ENCODE results near the gene GABARAPL1.

The GABARAPL1 gene

DNA sequence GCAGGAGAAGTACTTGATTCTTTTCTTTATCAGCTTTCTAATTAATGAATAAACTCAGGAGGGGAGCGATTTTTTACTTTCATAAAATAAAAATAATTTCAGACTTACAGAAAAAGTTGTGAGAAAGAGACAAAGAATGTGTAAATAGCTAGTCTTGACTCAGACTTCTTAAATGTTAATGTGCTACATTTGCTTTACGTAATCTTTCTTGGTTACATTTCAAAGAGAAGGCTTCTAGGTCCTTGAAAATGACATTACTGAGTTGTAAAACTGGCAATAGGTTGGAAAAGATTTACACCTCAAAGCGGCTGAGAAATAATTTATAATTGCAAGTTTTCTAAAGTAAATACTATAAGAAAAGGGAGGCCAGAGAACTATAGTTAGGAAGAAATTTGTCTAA, 28.6 kb downstream of the GABARAPL1 start:
- no peaks in the 10 kb centered on the region for H3K9me2 ChIP-seq (replicated peaks; ENCODE audit: low read depth, low read length)
- no peak overlapping the region for H3K9ac ChIP-seq (ENCODE audit: low read depth, low read length, poor library complexity, severe bottlenecking)
- no peaks in the 10 kb centered on the region for H3K79me2 ChIP-seq (ENCODE audit: insufficient read depth, low read length)
- H3K9me3 ChIP-seq (ENCODE audit: insufficient read depth, low read depth, low read length), result no peaks in the 10 kb centered on the region
- peaks cover 34% of the 10 kb centered on the region for H3K4me1 ChIP-seq (ENCODE audit: insufficient read depth, low read length, poor library complexity, severe bottlenecking)
- no peaks in the 10 kb centered on the region for H3K27me3 ChIP-seq (ENCODE audit: insufficient read depth, low read length, poor library complexity, severe bottlenecking)
- no peaks in the 10 kb centered on the region for H3K36me3 ChIP-seq (ENCODE audit: insufficient read depth, low read length)
- H4K20me1 ChIP-seq (ENCODE audit: insufficient read depth, low read length, poor library complexity, severe bottlenecking), result no peaks in the 10 kb centered on the region
- H3K4me3 ChIP-seq (ENCODE audit: low read length, poor library complexity, severe bottlenecking), result no peak overlapping the region
- TF ChIP-seq, protein P1, sequence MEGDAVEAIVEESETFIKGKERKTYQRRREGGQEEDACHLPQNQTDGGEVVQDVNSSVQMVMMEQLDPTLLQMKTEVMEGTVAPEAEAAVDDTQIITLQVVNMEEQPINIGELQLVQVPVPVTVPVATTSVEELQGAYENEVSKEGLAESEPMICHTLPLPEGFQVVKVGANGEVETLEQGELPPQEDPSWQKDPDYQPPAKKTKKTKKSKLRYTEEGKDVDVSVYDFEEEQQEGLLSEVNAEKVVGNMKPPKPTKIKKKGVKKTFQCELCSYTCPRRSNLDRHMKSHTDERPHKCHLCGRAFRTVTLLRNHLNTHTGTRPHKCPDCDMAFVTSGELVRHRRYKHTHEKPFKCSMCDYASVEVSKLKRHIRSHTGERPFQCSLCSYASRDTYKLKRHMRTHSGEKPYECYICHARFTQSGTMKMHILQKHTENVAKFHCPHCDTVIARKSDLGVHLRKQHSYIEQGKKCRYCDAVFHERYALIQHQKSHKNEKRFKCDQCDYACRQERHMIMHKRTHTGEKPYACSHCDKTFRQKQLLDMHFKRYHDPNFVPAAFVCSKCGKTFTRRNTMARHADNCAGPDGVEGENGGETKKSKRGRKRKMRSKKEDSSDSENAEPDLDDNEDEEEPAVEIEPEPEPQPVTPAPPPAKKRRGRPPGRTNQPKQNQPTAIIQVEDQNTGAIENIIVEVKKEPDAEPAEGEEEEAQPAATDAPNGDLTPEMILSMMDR (conservative IDR thresholded peaks at IDR 0.05; ENCODE audit: low read length), result no peak
- TF ChIP-seq EZH2phosphoT487 (IDR thresholded peaks at IDR 0.05; ENCODE audit: borderline replicate concordance), result no peak
- H2AFZ ChIP-seq (ENCODE audit: low read length), result no peak overlapping the region
- H3F3A ChIP-seq (ENCODE audit: low read depth), result no peaks in the 10 kb centered on the region
- no peak overlapping the region for H3K4me2 ChIP-seq (ENCODE audit: low read depth, low read length, poor library complexity, severe bottlenecking)

DNA sequence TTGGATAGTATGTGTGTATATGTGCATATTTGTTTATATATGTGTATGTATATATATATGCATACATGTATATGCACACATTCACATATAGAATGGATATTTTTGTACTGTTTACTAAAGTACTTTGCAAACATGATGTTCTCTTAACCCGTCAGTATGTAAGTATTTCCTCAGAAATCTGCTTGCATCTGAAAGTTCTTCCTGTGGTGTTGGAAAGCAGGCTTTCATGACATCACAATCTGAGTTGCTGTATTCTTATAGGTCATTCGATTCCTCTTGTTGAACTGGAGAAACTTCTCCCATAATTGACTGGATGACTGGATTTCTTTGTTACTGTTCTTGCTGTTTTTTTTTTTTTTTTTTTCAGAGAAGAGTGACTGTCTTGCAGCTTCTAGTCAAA, 29.1 kb downstream of the GABARAPL1 start:
- no peak overlapping the region for H3K9ac ChIP-seq (ENCODE audit: low read depth, low read length, poor library complexity, severe bottlenecking)
- no peaks in the 10 kb centered on the region for H3K36me3 ChIP-seq (ENCODE audit: insufficient read depth, low read length)
- H3K4me1 ChIP-seq (ENCODE audit: insufficient read depth, low read length, poor library complexity, severe bottlenecking), result peaks cover 30% of the 10 kb centered on the region
- no peaks in the 10 kb centered on the region for H3K79me2 ChIP-seq (ENCODE audit: insufficient read depth, low read length)
- no peaks in the 10 kb centered on the region for H3K27me3 ChIP-seq (ENCODE audit: insufficient read depth, low read length, poor library complexity, severe bottlenecking)
- no peaks in the 10 kb centered on the region for H3K9me3 ChIP-seq (ENCODE audit: insufficient read depth, low read depth, low read length)
- H3F3A ChIP-seq (ENCODE audit: low read depth), result no peaks in the 10 kb centered on the region
- H4K20me1 ChIP-seq (ENCODE audit: insufficient read depth, low read length, poor library complexity, severe bottlenecking), result no peaks in the 10 kb centered on the region
- H3K4me3 ChIP-seq (ENCODE audit: low read length, poor library complexity, severe bottlenecking), result no peak overlapping the region
- no peaks in the 10 kb centered on the region for H3K9me2 ChIP-seq (replicated peaks; ENCODE audit: low read depth, low read length)
- no peak overlapping the region for H2AFZ ChIP-seq (ENCODE audit: low read length)
- no peak overlapping the region for H3K4me2 ChIP-seq (ENCODE audit: low read depth, low read length, poor library complexity, severe bottlenecking)
- TF ChIP-seq EZH2phosphoT487 (IDR thresholded peaks at IDR 0.05; ENCODE audit: borderline replicate concordance), result no peak
- TF ChIP-seq, protein P1 (conservative IDR thresholded peaks at IDR 0.05; ENCODE audit: low read length), result no peak

DNA sequence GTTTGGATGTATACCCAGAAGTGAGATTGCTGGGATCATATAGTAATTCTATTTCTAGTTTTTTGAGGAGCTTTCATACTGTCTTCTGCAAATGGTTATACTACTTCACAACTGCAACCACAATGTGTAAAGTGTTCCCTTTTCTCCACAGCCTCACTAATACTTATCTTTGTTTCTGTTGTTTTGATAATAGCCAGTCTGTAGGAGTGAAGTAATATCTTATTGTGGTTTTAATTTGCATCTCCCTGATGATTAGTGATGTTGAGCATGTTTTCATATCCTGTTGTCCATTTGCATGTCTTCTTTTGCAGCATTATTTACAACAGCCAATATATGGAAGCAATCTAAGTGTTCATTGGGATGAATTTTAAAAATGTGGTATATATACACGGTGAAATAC, 29.9 kb downstream of the GABARAPL1 start:
- peak overlapping the region; percentile 24 for H3K4me2 ChIP-seq (ENCODE audit: low read depth, low read length, poor library complexity, severe bottlenecking)
- H3K9me2 ChIP-seq (replicated peaks; ENCODE audit: low read depth, low read length), result no peaks in the 10 kb centered on the region
- no peaks in the 10 kb centered on the region for H3F3A ChIP-seq (ENCODE audit: low read depth)
- no peaks in the 10 kb centered on the region for H3K79me2 ChIP-seq (ENCODE audit: insufficient read depth, low read length)
- TF ChIP-seq EZH2phosphoT487 (IDR thresholded peaks at IDR 0.05; ENCODE audit: borderline replicate concordance), result no peak
- TF ChIP-seq, protein P1 (conservative IDR thresholded peaks at IDR 0.05; ENCODE audit: low read length), result no peak
- no peaks in the 10 kb centered on the region for H3K9me3 ChIP-seq (ENCODE audit: insufficient read depth, low read depth, low read length)
- peaks cover 23% of the 10 kb centered on the region for H3K4me1 ChIP-seq (ENCODE audit: insufficient read depth, low read length, poor library complexity, severe bottlenecking)
- no peaks in the 10 kb centered on the region for H3K36me3 ChIP-seq (ENCODE audit: insufficient read depth, low read length)
- H2AFZ ChIP-seq (ENCODE audit: low read length), result no peak overlapping the region; the same call in 1 of the 2 replicates
- no peaks in the 10 kb centered on the region for H3K27me3 ChIP-seq (ENCODE audit: insufficient read depth, low read length, poor library complexity, severe bottlenecking)
- H3K4me3 ChIP-seq (ENCODE audit: low read length, poor library complexity, severe bottlenecking), result no peak overlapping the region
- H4K20me1 ChIP-seq (ENCODE audit: insufficient read depth, low read length, poor library complexity, severe bottlenecking), result no peaks in the 10 kb centered on the region
- H3K9ac ChIP-seq (ENCODE audit: low read depth, low read length, poor library complexity, severe bottlenecking), result no peak overlapping the region

All from Loucy (cell line).